Prostate gland (tissue), 2 donors: ENCODE results near the gene PIAS1.

Source experiments
- POLR2A ChIP-seq: fragments of 450-650 bp; IDR thresholded peaks from one replicate; pipeline ENCODE4 v1.6.1; 2016; ENCODE audit warnings: antibody characterized with exemption, mild to moderate bottlenecking
- TF ChIP-seq, protein P1 (sequence below), 4 experiments: fragments of 200-600 bp in 2 of 4; fragments of 450-650 bp in 2 of 4; sonication (generic) in 2 of 4; IDR thresholded peaks; 1 replicate in 3 of 4; 2 replicates in 1 of 4; pipeline ENCODE4 v1.5.1; 2016 to 2019; ENCODE audit warnings: antibody characterized with exemption in 4 of 4, mild to moderate bottlenecking in 2 of 4, moderate library complexity in 2 of 4

DNA sequence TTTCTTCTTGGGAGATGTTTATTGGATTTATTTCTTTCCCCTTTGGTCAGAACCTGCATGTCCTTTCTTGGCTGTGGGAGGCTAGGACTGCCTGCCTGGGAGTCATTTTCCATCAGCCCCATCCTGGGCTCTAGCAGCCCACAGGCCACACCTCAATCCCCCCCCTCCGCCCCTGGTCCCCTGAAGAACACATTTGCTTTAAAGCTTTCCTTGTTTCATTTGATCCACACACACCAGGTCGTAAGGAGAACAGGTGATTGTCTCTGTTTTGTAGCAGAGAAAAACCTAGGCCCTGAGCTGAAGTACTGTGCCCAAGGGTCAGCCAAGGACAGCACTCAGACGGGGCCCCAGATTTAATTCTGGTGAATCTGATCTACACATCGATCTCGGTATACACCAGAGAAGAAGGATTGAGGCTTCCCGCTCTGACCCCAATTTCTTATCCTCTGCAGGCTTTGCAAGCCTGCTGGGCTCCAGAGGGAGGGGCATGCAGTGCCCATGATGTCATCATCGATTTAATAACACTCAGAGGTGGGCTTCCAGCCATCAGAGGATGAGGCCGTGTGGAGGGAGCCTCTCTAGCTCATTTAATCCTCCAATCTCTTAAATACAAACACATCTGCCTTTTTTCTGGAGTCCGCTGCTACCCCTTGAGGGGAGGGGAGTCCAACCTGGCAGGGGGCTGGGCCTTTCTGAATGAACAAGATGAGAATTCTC, 177.1 kb downstream of the PIAS1 start:
- TF ChIP-seq POLR2A = no peak
- TF ChIP-seq, protein P1, sequence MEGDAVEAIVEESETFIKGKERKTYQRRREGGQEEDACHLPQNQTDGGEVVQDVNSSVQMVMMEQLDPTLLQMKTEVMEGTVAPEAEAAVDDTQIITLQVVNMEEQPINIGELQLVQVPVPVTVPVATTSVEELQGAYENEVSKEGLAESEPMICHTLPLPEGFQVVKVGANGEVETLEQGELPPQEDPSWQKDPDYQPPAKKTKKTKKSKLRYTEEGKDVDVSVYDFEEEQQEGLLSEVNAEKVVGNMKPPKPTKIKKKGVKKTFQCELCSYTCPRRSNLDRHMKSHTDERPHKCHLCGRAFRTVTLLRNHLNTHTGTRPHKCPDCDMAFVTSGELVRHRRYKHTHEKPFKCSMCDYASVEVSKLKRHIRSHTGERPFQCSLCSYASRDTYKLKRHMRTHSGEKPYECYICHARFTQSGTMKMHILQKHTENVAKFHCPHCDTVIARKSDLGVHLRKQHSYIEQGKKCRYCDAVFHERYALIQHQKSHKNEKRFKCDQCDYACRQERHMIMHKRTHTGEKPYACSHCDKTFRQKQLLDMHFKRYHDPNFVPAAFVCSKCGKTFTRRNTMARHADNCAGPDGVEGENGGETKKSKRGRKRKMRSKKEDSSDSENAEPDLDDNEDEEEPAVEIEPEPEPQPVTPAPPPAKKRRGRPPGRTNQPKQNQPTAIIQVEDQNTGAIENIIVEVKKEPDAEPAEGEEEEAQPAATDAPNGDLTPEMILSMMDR (IDR thresholded peaks at IDR 0.05) = no peak
